CD1c-positive myeloid dendritic cell (primary cell): ENCODE results near the gene SNHG17.
"Not testable (repeated sequence)": the region's sequence is repeated elsewhere in the genome, so short reads cannot be mapped to it uniquely, and the experiment has no call there.

Experiments used
- DNase-seq: peaks from one replicate; pipeline ENCODE4 v3.0.0-alpha.2; 2016; ENCODE audit errors: extremely low spot score

The SNHG17 gene

DNA sequence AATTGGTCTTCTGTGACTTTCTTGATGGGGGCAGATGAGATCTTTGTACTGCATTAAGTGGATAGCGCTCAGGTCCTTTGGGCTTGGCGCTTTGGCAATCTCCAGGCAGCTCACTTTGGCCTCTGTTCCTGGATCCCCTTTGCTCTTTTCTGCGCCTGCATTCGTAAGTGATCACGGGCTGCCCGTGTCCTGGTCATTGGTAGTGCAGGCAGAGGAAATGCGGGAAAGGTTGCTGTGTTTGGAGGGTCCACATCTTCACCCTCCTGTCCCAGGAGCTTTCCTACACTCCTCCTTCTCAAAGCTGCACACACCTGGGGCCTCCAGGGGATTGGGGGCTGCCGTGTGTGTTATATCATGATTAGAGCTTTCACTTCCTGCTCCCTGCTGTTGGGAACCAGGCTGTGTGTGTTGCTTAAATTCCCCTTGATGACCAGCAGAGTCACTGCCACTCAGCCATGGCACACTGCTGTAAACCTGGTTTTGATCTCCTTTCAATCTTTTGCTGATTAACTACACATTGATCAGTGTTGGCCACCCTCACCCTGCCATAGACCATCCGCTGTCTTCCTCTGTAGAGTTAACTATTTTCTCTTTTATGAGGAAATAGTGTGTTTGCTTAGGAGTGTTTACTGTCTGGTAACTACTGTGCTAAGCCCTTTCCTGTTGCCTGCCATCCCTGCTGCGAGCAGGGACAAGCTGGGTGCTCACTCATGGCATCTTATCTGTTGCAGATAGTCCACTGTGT, 13.0 kb upstream of the SNHG17 start:
- DNase-seq = peak; percentile 26

DNA sequence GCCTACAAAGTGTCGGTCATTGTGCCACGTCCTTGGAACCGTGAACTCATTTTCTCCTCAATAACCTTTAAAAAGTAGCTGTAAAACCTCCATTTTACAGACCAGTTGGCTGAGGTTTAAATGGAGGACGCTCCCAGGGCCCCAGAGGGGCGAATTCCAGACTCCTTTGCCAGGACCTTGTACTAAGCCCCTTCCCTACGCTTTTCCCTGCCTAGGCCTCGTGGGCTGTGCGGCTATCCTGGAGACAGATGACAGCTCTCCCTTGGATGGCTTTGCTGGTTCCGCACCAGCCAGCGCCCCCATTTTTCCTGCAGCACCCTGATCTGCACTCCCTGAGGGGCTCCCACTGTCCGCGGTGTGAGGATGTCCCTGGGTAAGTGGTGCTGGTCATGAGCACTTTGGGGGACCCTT, 12.1 kb upstream of the SNHG17 start:
- no peak for DNase-seq

- peak; percentile 96 for DNase-seq
These were observed 11.5 kb upstream of the SNHG17 start for GRCh38 chr20:38446441-38447209.

DNA sequence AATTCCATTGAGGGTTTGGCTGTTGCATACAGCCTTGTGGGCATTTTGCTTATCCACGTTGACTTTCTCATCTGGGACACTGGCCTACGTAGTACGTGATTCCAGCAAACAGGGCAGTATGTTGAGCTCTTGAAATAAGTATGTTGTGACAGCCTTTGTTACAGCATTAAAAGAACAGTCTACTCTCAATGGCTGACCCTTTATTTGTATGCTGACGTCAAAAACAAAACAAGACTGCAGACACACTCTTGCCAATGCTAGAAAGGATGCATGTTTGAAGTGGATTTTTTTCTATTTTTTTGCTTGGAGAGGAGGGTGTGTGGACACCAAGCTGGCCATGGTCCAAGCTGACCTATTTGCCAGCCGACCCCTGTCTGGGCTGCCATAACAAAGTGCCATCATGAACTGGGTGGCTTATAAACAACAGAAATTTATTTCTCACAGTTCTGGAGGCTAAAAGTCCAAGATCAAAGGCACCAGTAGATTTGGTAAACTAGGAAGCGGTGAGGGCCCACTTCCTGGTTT, 10.8 kb upstream of the SNHG17 start:
- no peak for DNase-seq

DNA sequence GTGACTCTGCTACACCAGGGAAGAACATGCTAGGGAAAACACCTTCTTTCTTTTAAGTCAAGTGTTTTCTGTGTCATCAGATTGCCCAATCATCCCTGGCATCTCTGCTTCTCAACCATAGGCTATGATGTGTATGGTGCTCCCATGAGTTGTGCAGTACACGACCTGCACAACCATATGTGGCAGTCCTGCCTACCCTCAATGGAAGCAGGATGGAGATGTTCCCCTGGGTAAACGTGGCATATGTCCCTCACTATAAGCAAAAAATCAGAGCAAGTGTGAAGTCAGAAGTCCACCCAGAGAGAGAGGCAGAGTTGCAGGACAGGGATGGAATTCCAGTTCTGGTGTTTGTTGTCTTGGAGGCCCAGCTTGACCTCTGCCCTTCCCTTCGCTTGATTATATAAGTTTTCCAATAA, 10.3 kb upstream of the SNHG17 start:
- DNase-seq = no peak

DNA sequence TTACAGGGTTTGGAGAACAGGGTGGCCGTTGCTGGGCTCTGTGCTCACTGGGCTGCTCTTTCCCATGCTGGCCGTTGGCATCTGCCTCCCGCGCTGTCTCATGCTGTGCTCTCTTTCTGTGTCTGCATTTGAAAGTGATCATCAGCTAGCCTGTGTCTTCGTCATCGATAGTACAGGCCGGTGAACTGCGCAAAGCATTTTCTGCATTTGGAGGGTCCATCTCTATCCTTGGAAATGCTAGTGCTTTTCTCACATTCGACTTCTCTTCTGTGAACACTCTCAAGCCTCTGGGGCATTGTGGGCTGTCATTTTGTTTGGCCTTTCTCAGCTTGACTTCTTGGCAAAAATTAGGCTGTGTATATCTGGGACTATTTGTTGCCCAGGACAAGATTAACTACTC, 6.8 kb upstream of the SNHG17 start:
- DNase-seq = no peak

- not testable (repeated sequence) for DNase-seq
These were observed 6.0 kb upstream of the SNHG17 start for GRCh38 chr20:38441110-38441509.

DNA sequence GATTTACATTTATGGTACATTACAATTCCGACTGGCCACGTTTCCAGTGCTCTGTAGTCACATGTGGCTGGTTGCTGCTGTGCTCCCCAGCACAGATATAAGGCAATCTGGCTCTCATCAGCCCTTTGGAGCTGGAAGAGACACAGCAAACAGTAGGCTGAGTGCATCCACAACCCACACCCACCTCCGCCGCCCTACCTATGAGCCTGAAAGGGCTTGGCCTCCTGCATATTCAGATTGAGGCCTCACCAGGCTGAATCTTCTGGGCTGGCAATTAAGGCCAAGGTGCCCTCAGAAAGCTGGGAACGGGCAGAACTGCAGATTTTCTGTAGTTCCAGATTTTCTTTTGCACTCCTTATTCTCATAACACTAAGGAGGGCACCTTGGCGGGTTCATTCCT, 2.7 kb upstream of the SNHG17 start:
- no peak for DNase-seq

DNA sequence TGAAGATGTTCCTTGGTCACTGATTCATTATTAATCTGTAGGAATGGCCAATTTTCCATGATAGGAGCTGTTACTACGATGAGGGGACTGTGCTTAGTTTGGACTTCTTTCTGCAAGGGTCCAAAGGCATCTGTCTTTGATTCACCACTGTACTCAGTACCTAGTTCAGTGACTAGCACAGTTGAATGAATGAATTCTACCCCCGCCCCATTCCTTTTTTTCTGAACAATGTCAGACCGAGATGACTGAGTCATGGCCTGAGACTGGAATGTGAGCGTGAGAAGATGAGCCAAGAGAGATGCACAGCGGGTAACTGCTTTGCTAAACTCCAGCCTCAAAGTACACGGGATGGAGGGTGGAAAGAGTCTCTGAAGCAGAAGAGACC, 419 bp upstream of the SNHG17 start:
- DNase-seq = no peak

- peak; percentile 74 for DNase-seq
These were observed 807 bp downstream of the SNHG17 start for GRCh38 chr20:38434301-38434741.

GRCh38 chr20:38433304-38433972, 1.7 kb downstream of the SNHG17 start:
- no peak for DNase-seq

DNA sequence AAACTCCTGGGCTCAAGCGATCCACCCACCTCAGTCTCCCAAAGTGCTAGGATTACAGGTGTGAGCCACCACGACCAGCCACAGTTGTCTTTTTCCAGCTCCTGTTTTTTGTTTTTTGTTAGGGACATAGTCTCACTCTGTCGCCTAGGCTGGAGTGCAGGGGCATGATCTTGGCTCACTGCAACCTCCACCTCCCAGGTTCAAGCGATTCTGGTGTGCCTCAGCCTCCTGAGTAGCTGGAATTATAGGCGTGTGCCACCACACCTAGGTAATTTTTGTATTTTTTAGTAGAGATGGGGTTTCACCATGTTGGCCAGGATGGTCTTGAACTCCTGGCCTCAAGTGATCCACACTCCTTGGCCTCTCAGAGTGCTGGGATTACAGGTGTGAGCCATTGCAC, 2.3 kb downstream of the SNHG17 start:
- DNase-seq = not testable (repeated sequence)

DNA sequence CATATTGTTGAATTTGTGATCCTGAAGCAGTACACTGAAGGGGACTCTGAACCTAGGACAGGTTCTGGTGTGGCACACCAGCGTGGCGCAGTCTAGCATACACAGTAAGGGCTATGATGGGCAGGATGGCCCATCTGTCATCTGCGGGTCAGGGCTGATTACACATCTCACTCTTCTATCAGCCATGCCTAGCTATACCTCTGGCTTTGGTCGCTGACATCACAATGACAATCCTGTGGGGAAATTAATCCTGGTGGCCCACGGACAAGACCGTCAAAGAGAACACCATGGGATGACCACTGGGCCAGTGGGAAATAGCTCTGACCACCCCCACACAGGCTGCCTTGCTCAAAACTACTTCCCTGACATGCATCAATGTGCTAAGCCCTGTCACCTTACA, 2.8 kb downstream of the SNHG17 start:
- no peak for DNase-seq

- DNase-seq = no peak
These were observed 4.3 kb downstream of the SNHG17 start for GRCh38 chr20:38430679-38431325.

- DNase-seq = no peak
These were observed 5.8 kb downstream of the SNHG17 start for GRCh38 chr20:38429301-38429700.

- DNase-seq = no peak
These were observed 6.3 kb downstream of the SNHG17 start for GRCh38 chr20:38428800-38429199.

GRCh38 chr20:38427655-38428023, 7.5 kb downstream of the SNHG17 start:
- DNase-seq = no peak

GRCh38 chr20:38426006-38426897, 8.9 kb downstream of the SNHG17 start:
- DNase-seq = peak; percentile 56

- DNase-seq = no peak
These were observed 10.7 kb downstream of the SNHG17 start for GRCh38 chr20:38424401-38424800.

DNA sequence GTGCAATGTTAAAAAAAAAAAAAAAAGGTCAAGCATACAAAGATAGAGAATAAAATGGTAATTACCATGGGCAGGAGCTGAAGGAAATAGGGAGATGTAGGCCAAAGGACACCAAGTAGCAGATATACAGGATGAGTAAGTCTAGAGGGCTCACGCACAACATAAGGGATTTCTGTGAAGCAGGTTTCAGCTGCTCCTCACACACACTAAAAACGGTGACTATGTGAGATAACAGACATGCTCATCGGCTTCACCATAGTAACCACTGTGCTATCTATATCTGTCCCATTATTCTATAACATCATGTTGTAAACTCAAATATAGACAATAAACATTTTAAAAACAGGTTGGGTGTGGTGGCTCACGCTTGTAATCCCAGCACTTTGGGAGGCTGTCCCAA, 11.6 kb downstream of the SNHG17 start:
- no peak for DNase-seq

DNA sequence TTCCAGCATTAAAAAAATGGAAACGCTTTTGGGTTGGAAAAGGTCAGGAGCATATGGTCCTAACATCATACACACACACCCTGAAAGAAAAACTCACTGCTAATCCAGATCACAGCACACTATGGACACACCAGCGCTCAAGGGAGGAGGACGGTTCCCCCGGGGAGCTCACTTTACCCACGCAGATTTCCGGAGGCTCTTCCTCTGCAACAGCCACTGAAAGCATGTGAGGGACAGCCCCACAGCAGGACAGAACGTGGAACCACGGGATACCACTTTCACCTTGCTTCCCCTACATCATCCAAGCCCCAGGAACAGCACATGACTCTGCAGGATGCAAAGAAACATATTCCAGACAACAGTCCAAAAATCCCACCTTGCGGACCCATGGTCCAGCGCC, 13.2 kb downstream of the SNHG17 start:
- no peak for DNase-seq
